HepG2 (cell line): Measurements from ENCODE around the gene CD101. TPM values are rescaled to one million over a fixed set of nuclear protein-coding genes. Genes with fewer than 3 reads are reported as not detected.
A peak's percentile ranks its signal among the peaks of the same experiment; 100 is the strongest.

Experiments used
- ARNT2 ChIP-seq: sonication (generic); formaldehyde crosslinking; IDR thresholded peaks from 2 replicates; pipeline ENCODE4 v1.8.0; 2022; ENCODE audit warnings: mild to moderate bottlenecking, low read depth, missing genetic modification reagents, moderate library complexity
- BRD4 ChIP-seq: sonication (generic); formaldehyde crosslinking; IDR thresholded peaks from 2 replicates; pipeline ENCODE4 v1.4.0; 2020; ENCODE audit warnings: missing genetic modification reagents
- CBX5 ChIP-seq: sonication (generic); formaldehyde crosslinking; IDR thresholded peaks from 2 replicates; pipeline ENCODE4 v1.4.0; 2020; ENCODE audit warnings: missing genetic modification reagents, borderline replicate concordance
- HDAC2 ChIP-seq: sonication (generic); formaldehyde crosslinking; IDR thresholded peaks from 2 replicates; pipeline ENCODE4 v1.4.0; 2020; ENCODE audit warnings: missing genetic modification reagents
- KDM5B ChIP-seq: sonication (generic); formaldehyde crosslinking; IDR thresholded peaks from 2 replicates; pipeline ENCODE4 v1.4.0; 2020; ENCODE audit warnings: missing genetic modification reagents, mild to moderate bottlenecking, borderline replicate concordance
- MATR3 ChIP-seq: sonication (generic); formaldehyde crosslinking; IDR thresholded peaks from 2 replicates; pipeline ENCODE4 v1.4.0; 2020; ENCODE audit warnings: missing genetic modification reagents
- MAZ ChIP-seq, 2 experiments: sonication (generic) in 1 of 2; formaldehyde crosslinking in 1 of 2; IDR thresholded peaks; 2 replicates each; pipeline versions ENCODE4 v1.5.0 to v1.6.1; 2012 to 2020; ENCODE audit warnings: low read depth in 2 of 2, mild to moderate bottlenecking in 2 of 2, borderline replicate concordance in 1 of 2, improper control_type of control experiment in 1 of 2, low read length in 1 of 2, missing genetic modification reagents in 1 of 2, moderate library complexity in 1 of 2
- MXI1 ChIP-seq: IDR thresholded peaks from 3 replicates; pipeline ENCODE4 v1.6.1; 2012; ENCODE audit warnings: low read depth, low read length, inconsistent platforms, borderline replicate concordance
- PCBP1 ChIP-seq: fragments of 200-400 bp; formaldehyde crosslinking; IDR thresholded peaks from 2 replicates; pipeline ENCODE4 v1.6.1; 2017; ENCODE audit warnings: mild to moderate bottlenecking, low read depth, low read length, borderline replicate concordance
- POGZ ChIP-seq: sonication (generic); formaldehyde crosslinking; IDR thresholded peaks from 2 replicates; pipeline ENCODE4 v1.4.0; 2020; ENCODE audit warnings: mild to moderate bottlenecking, missing genetic modification reagents
- SALL1 ChIP-seq: sonication (generic); formaldehyde crosslinking; IDR thresholded peaks from 2 replicates; pipeline ENCODE4 v1.8.0; 2022; ENCODE audit warnings: mild to moderate bottlenecking, missing genetic modification reagents
- SAP130 ChIP-seq: IDR thresholded peaks from 2 replicates; pipeline ENCODE4 v1.6.1; 2016; ENCODE audit warnings: low read depth
- SP5 ChIP-seq: IDR thresholded peaks from 2 replicates; pipeline ENCODE4 v1.6.1; 2016; ENCODE audit warnings: low read depth, borderline replicate concordance
- TAF1 ChIP-seq: sonication (generic); formaldehyde crosslinking; IDR thresholded peaks from 2 replicates; pipeline ENCODE4 v1.4.0; 2020; ENCODE audit warnings: missing genetic modification reagents
- ZBTB7B ChIP-seq: sonication (generic); formaldehyde crosslinking; IDR thresholded peaks from 2 replicates; pipeline ENCODE4 v1.4.0; 2020; ENCODE audit warnings: missing genetic modification reagents
- ZNF276 ChIP-seq: sonication (generic); formaldehyde crosslinking; IDR thresholded peaks from 2 replicates; pipeline ENCODE4 v1.4.0; 2020; ENCODE audit warnings: mild to moderate bottlenecking, low read depth, missing genetic modification reagents
- ZNF367 ChIP-seq: sonication (generic); formaldehyde crosslinking; IDR thresholded peaks from 2 replicates; pipeline ENCODE4 v1.4.0; 2020; ENCODE audit warnings: missing genetic modification reagents, borderline replicate concordance
- ZNF501 ChIP-seq: sonication (generic); formaldehyde crosslinking; IDR thresholded peaks from 2 replicates; pipeline ENCODE4 v1.5.1; 2020; ENCODE audit warnings: mild to moderate bottlenecking, moderate library complexity, missing genetic modification reagents
- ZNF512 ChIP-seq: sonication (generic); formaldehyde crosslinking; IDR thresholded peaks from 2 replicates; pipeline ENCODE4 v1.4.0; 2020; ENCODE audit warnings: mild to moderate bottlenecking, missing genetic modification reagents
- ZNF776 ChIP-seq: sonication (generic); formaldehyde crosslinking; IDR thresholded peaks from 2 replicates; pipeline ENCODE4 v1.4.0; 2020; ENCODE audit warnings: mild to moderate bottlenecking, missing genetic modification reagents
- polyA plus RNA-seq, 8 experiments: library from polyadenylated mRNA; depleted of rRNA in 3 of 8; stranded (reverse) in 7 of 8; unstranded in 1 of 8; fragments of >200 nt; fragmentation: Illumina TruSeq in 4 of 8; extraction: Trizol in 4 of 8; gene quantifications; 2 replicates each; pipeline versions ENCODE4 v1.2.1 to v1.2.3, GENCODE V29; 2011 to 2016; ENCODE audit warnings: low read depth in 4 of 8, missing spikeins in 1 of 8, mixed read lengths in 1 of 8; ENCODE audit not compliant: insufficient read depth in 1 of 8
- total RNA-seq, 5 experiments: library from RNA; depleted of rRNA; stranded (reverse); fragments of >200 nt; fragmentation: Illumina TruSeq; extraction: Trizol; gene quantifications; 2 replicates each; pipeline ENCODE4 v1.2.3, GENCODE V29; 2016; ENCODE audit warnings: low read depth in 1 of 5
- TF ChIP-seq, protein P1 (sequence below): IDR thresholded peaks from 2 replicates; pipeline ENCODE4 v1.6.1; 2016; ENCODE audit warnings: missing compliant biosample characterization, missing genetic modification reagents, borderline replicate concordance

CD101 gene
- total and polyA plus RNA-seq, 2 of the 13 experiments (the other 11 are each of a cell fraction or from before 2014, with no cell fraction given) = 0.05 to 0.09 TPM

DNA sequence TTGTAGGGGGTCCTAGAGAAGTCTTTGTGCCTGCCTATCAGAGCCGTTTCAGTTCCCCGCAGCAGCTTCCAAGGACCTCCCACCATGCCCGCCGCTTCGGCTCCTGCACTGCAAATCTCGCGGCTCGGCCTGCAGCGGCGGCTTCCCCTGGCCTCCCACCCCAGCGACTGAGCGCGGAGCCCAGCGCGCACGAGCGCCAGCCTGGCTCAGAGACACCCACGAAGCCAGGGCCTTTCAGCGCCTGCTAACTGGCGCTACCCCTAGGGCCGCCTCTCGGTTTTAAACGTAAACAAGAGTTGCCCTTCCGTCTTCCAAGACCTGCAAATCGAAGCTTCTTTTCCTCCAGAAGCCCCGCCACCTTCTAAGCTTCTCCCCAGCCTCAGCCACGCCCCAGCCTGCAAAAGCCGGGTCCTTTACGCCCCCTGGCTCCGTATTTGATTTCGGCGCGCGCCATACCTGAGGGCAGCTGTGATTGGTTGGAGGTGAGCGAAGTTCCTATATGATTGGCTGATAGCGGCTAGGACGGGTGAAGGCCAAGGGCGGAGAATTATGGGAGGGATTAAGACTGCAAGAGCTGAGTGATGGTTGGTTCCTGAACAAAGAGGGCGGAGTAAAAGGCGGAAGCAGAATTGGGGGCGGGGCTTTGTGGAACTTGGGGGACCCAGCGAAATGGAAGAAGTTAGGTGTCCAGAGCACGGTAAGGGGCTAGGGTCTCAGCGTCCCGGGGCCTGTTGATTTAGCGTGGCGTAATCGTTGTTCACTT, 58.3 kb downstream of the CD101 start, which contains the start of gene TTF2 (continued):
- peak; percentile 38; the same call in 1 of the 2 replicates for TF ChIP-seq PCBP1
- TF ChIP-seq MXI1 = peak; percentile 98; the same call in 2 of the 3 replicates
- TF ChIP-seq, protein P1, sequence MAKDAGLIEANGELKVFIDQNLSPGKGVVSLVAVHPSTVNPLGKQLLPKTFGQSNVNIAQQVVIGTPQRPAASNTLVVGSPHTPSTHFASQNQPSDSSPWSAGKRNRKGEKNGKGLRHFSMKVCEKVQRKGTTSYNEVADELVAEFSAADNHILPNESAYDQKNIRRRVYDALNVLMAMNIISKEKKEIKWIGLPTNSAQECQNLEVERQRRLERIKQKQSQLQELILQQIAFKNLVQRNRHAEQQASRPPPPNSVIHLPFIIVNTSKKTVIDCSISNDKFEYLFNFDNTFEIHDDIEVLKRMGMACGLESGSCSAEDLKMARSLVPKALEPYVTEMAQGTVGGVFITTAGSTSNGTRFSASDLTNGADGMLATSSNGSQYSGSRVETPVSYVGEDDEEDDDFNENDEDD (CRISPR knock-in tag) = peak; percentile 97
- 0 out of 2 replicates have a peak, but pooled peaks have one; percentile 26 for TF ChIP-seq KDM5B (CRISPR knock-in tag)
- TF ChIP-seq BRD4 (CRISPR knock-in tag) = no peak
- peak; percentile 40; the same call in 1 of the 2 replicates for TF ChIP-seq HDAC2 (CRISPR knock-in tag)
- TF ChIP-seq ZNF276 (CRISPR knock-in tag) = no peak
- TF ChIP-seq SALL1 = peak; percentile 52
- peak; percentile 100 for TF ChIP-seq SAP130 (CRISPR knock-in tag)
- TF ChIP-seq MATR3 (CRISPR knock-in tag) = no peak
- 0 out of 2 replicates have a peak, but pooled peaks have one; percentile 71 for TF ChIP-seq ZNF512 (CRISPR knock-in tag)
- no peak for TF ChIP-seq CBX5
- TF ChIP-seq SP5 = 0 out of 2 replicates have a peak, but pooled peaks have one; percentile 39
- TF ChIP-seq POGZ = peak; percentile 49
- TF ChIP-seq ZBTB7B (CRISPR knock-in tag) = peak; percentile 51; the same call in 1 of the 2 replicates
- peak; percentile 56; the same call in 1 of the 2 replicates for TF ChIP-seq TAF1 (CRISPR knock-in tag)
- TF ChIP-seq ZNF501 = peak; percentile 35; the same call in 1 of the 2 replicates
- TF ChIP-seq ZNF367 (CRISPR knock-in tag) = no peak
- 0 out of 2 replicates have a peak, but pooled peaks have one; percentile 21 for TF ChIP-seq MAZ (IDR thresholded peaks at IDR 0.05; ENCODE audit: borderline replicate concordance, low read depth, low read length)
- no peak; the same call in 1 of the 2 replicates for TF ChIP-seq MAZ (CRISPR knock-in tag; IDR thresholded peaks at IDR 0.05; ENCODE audit: low read depth)
- peak; percentile 74 for TF ChIP-seq ARNT2
- no peak for TF ChIP-seq ZNF776 (CRISPR knock-in tag)
